Stimulated activated CD8-positive, alpha-beta memory T cell treated with anti-CD3 and anti-CD28 coated beads, Interleukin-7, amount 100 ng/mL, for 4 hours (primary cell): ENCODE data around the gene RBFOX2.
"Not testable (repeated sequence)": the region's sequence is repeated elsewhere in the genome, so short reads cannot be mapped to it uniquely, and the experiment has no call there.

ENCODE experiments used
- DNase-seq, 2 donors: peaks; one replicate each; pipeline ENCODE4 v3.0.0-alpha.2; 2020; ENCODE audit warnings: low read depth in 2 of 2

The RBFOX2 gene

GRCh38 chr22:35777335-35777975 is 251.2 kb downstream of the RBFOX2 start:
- no peak for DNase-seq

- DNase-seq = no peak
Measured at GRCh38 chr22:35775339-35775738, 253.3 kb downstream of the RBFOX2 start.

DNA sequence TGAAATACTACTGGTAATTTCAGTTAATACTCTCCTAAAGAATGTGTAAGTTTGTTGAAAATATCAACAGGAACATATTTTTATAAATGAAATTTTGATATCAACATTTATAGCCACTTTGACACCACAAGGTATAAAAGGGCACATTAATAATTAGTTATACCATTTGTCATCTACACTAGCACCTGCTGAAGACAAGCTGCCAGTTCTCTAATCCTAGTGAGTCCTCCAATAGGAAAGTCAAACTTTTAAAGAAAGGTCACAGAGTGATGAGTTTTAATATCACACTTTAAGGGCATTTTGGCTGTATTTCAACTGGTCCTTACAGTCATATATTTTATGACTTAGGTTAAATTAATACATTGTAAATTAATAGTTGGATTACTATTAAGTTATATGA is 258.6 kb downstream of the RBFOX2 start:
- DNase-seq = no peak

DNA sequence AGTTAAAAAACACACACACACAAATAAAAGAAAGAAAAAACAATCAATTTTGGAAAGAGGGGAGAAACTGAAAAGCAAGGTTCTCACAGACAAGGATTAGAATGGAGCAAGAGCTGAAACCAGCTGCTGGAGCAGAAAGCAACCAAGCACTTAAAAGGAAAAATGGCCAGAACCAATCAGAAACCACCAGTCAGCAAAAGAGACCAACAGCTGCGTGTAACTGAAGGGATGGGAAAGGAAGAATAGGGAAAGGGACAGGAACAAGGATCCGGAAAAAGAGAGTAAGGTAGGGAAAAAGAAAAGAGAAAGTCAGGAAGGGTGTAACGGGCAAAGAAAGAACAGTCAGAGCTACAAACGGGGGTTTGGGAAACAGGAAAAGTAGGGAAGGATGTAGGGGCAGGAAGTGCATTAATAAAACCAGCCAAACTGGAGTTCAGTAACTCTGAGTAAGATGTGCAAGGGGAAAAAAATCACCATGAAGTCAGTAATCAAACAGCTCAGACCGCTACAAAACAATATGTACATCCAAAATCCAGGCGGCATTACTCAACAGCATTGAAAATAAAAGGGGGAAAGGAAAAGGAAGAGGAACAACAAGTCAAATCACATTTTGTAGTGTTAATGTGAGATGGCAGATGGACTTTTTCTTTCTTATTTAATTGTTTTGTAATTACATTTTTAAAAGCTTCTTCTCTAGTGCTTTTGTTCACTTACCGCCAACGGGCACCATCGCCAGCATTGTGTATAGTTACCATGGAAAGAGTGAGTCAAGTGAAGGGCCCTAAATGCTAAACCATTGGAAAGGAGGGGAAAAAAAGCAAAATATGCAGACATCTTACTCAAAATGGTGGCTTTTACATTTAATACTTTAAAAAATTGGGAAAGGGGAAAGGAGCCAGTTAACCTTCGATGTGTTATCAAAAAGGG is 261.7 kb downstream of the RBFOX2 start:
- DNase-seq = no peak

DNA sequence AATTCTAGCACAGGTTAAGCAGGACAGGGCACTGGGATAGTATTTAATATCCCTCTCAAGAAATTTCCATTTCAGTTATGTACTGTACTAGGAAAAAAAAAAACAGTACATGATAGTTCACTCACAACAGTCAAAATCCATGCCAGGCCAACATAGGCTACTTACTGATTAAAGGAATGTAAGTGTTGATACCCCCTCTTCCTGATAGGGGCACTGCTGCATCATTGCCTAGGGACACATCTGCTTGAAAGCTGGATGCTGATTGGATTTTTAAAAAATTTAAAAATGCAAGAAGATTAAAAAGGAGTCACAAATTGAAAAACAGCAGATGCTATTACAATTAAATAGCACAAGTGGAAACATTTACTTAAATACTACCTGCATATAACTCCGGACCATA is 267.6 kb downstream of the RBFOX2 start:
- DNase-seq = no peak

- DNase-seq = no peak
Measured at GRCh38 chr22:35758394-35758793, 270.2 kb downstream of the RBFOX2 start.

DNA sequence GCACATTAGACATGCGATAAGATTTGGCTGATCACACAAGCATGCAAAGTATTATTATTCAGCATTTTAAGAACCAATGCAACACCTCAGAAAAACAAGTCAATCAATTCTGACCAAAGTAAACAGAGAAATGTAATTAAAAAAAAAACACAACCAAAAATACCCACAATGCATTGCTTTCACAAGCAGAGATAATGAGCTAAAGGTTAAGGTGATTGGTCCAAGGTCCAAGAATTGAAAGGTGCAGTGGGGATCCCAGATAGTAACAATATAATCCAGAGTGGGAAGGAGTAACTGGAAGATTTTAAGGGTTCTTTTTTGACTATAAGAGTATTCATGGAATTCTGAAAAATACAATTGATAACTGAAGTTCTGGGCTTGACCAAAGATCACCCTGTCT is 271.9 kb downstream of the RBFOX2 start:
- no peak for DNase-seq

DNA sequence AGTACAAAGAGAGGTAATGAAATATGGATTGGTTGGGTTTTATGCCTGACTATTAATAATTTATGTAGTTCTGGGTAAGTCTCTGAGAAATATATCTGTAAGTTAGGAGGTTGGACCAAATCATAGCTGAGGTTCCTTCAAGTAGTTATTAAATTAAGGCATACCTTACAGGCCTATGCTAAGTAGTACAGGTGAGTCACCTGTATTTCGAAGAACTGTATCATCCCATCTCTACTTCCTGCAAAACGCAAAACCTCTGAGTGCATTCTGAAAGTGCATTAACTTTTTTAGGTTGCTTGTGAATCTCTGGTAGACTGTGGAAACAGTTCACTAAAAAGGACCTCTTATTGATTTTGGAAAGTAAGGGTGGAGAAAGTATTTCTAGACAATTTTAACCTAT is 273.9 kb downstream of the RBFOX2 start:
- DNase-seq = no peak

- no peak for DNase-seq
Measured at GRCh38 chr22:35752863-35753189, 275.8 kb downstream of the RBFOX2 start.

DNA sequence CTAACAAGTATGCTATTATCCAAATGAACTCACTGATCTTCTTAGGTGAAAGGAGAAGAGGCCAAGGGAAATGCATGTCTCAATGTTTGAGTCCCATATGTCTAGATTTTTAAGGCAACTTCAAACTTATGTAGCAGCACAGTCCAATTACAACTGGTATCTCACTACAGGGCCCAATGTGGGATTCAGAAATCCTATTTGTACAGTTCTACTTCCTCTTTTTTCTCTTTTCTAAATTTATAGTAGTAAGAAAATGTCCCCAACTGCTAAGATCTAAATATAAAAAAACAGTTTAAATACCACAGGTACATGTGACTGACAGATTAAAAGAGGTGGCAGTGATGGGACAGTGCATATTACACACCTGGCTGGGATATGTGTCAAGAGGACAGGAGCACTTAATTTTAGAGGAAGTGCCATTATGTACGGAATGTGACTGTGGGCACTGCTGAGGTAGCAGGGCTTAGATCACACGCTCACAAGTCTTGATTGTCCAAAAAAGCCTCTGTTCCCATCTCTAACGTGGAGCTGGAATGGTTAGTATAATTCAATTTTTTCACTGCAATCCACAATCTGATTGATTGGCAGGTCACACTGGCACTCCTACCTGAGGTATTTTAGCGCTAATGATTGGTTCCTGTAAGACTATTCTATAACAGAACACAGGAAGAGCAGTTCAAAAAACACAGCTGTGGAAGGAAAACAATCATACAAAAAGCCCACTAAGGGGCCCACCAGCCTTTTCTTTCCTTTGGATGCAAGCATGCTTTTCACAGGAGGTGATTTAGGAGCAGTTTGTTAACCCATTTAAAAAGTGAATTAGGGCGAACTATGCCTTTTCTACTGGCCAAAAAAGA is 276.4 kb downstream of the RBFOX2 start:
- DNase-seq = no peak

GRCh38 chr22:35749808-35750207 is 278.8 kb downstream of the RBFOX2 start:
- DNase-seq = no peak

DNA sequence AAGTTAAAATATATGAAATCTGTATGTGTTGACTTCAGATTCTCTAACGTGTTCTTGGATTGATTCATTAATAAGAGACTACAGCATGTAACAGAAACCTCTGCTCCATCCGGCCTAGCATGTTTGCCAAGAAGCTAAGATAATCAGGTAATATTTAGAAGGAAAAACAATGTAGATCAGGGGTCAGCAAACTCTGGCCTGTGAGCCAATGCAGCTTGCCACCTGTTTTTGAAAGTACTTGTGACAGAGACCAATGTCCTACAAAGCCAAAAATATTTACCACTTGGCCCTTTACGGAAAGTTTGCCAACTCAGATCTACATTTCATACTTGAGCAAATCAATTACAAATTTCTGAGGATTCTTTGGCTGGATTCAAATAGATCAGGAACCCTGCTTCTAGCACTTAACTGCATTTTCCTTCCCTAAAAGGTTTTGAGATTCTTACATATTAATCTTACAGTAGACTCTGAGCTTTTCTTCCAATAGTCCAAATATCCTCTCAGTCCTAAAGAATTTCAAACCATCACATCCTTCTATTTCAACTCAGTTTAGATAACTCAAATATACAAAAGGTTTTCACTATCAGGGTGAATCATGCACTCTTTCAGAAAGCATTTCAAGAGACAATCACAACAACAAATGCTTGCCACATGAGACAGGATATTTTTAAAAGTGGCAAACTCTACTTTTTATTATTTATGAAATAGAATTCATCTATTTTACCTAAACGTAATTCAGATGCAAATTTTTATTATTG is 281.5 kb downstream of the RBFOX2 start:
- DNase-seq = no peak

GRCh38 chr22:35746248-35746647 is 282.4 kb downstream of the RBFOX2 start:
- DNase-seq = no peak

DNA sequence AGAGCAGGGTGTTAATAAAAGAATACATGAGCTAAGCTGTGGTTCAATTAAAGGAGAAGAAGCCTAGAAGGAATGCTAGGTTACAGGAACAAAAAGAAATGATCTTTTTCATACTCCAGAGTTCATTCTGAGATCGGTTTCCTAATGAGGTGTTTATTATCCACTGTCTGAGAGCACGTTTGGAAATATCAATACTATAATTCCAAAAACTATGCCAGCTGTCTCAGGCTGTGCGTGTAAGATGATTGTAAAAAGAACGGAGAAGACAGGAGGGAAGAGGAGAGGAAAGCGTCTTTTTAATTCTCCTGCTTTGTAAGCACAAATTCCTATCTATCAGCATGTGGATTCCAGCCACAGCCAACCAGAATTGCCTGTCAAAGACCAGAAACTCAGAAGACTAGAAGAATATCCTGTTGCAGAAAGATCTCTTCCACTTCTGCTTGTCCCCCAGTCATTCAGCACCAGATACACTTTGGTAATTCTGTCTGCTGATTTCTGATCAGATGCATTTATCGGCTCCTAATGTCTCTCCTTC is 285.2 kb downstream of the RBFOX2 start:
- no peak for DNase-seq

DNA sequence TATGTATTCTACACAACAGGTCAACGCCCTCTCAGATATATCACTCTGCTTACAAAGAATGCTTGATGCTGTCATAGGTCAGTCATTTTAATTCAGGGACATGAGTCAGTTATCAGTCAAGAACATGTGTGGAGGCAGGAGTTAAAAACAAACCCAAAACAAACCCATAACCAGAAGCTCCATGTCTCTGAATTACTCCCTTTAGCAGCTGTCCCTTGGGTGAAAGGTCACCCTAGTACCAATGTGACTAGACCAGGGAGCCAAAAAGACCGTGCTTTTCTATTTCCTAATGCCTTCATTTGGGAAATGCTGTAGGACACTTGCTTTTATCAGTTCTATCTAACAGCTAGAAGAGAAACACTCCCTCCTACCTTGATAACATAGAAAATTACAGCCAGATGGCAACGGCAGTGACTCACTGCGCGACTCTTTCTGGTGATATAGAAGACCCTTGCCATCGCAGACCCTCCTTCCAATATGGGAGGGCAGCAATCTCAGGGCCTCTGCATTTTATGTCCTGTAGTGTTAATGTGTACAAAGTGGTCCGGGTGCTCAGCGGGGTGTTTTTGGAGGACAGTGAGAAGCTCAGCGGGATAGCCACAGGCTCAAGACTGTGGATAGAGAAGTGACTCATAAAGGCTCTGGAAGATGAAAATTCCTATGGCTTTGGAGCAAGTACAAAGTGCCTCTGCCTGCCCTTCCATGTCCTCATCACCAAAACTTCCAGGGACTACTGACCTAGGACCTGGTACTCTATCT is 286.1 kb downstream of the RBFOX2 start:
- DNase-seq = no peak

- DNase-seq = no peak
Measured at GRCh38 chr22:35740616-35741015, 288.0 kb downstream of the RBFOX2 start.

- DNase-seq = no peak
Measured at GRCh38 chr22:35739931-35740380, 288.7 kb downstream of the RBFOX2 start.

DNA sequence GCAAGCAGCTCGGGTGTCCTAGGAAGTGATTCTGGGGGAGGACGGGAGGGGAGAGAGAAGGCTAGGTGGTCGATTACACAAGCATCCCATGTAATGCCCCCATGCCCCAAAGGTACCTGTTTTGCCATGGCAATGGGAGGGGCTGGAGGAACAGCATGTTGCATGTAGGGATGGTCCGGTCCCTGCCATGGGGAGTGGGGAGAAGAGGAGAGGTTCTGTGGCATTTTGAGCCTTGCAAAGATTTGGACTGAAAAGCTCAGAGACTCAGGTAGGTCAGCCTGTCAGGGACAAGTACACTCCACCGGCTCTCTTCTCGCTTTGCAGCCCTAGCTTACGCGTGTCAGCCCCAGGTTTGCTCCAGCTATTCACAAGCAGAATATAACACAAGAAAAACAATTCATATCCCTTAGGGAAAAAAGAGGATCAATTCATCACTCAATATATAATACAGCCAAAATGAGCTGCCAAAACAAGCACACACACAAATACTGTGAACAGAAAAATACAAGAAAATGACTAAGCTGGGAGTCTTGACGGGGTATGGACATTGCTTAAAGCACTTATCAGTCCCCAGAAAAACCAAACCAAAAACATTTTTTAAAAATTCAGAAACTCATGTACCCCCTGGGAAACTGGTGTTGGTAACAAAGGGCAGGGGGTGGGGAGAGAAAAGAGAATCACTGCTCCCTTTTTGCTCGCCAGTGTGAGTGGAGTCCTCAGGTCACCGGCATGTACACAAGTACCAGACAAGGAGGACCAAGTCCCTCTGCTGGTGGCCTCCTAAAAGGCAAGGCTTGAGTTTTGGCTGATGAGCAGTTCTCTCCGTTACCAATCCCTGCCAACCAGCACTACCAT is 289.3 kb downstream of the RBFOX2 start:
- DNase-seq = no peak

DNA sequence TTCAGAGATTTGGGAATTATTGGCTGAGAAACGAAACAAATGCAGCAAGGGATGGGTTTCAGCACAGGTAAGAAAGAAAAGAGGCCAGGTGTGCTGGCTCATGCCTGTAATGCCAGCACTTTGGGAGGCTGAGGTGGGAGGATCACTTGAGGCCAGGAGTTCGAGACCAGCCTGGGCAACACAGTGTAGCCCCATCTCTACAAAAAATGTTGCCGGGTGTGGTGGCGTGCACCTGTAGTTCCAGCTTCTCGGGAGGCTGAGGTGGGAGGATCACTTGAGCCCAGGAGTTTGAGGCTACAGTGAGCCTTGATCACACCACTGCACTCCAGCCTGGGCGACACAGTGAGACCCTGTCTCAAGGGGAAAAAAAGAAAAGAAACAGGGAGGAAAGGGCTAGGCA is 290.7 kb downstream of the RBFOX2 start:
- not testable (repeated sequence) for DNase-seq

GRCh38 chr22:35736701-35737100 is 291.9 kb downstream of the RBFOX2 start:
- no peak for DNase-seq
